Muscle layer of duodenum (tissue), 2 donors: Measurements from ENCODE around the gene SAMD4A.

Source experiments
- H3K27ac ChIP-seq: one replicate; pipeline ENCODE4 v1.7.0; 2013; ENCODE audit warnings: mild to moderate bottlenecking, low read length
- H3K27me3 ChIP-seq: one replicate; pipeline ENCODE4 v1.7.0; 2013; ENCODE audit warnings: low read depth, mild to moderate bottlenecking, control low read depth, low read length
- H3K36me3 ChIP-seq, 2 donors: one replicate each; pipeline ENCODE4 v1.7.0; 2013; ENCODE audit warnings: low read length in 2 of 2, control low read depth in 1 of 2, mild to moderate bottlenecking in 1 of 2; ENCODE audit not compliant: insufficient read depth in 2 of 2, control insufficient read depth in 1 of 2
- H3K4me1 ChIP-seq, 2 donors: one replicate each; pipeline ENCODE4 v1.7.0; 2013; ENCODE audit warnings: low read length in 2 of 2, mild to moderate bottlenecking in 2 of 2, control low read depth in 1 of 2, moderate library complexity in 1 of 2; ENCODE audit not compliant: insufficient read depth in 2 of 2, control insufficient read depth in 1 of 2
- H3K4me3 ChIP-seq, 2 donors: one replicate each; pipeline ENCODE4 v1.7.0; 2013; ENCODE audit warnings: low read length in 2 of 2, low read depth in 1 of 2, mild to moderate bottlenecking in 1 of 2
- H3K9me3 ChIP-seq, 2 donors: one replicate each; pipeline ENCODE4 v1.7.0; 2013; ENCODE audit warnings: low read length in 2 of 2, control low read depth in 1 of 2, mild to moderate bottlenecking in 1 of 2; ENCODE audit not compliant: control insufficient read depth in 1 of 2
- donor health status: healthy.

Gene SAMD4A

GRCh38 chr14:54830650-54831049 lies 263.7 kb downstream of the SAMD4A start:
- Histone ChIP-seq H3K4me3 (no peak overlapping the region), H3K27me3 (no peaks in the 10 kb centered on the region), H3K4me1 (no peaks in the 10 kb centered on the region), H3K27ac (no peak overlapping the region), H3K36me3 (no peaks in the 10 kb centered on the region), H3K9me3 (no peaks in the 10 kb centered on the region)

GRCh38 chr14:54834081-54834480 lies 267.2 kb downstream of the SAMD4A start:
- Histone ChIP-seq H3K4me1 (no peaks in the 10 kb centered on the region), H3K36me3 (no peaks in the 10 kb centered on the region), H3K4me3 (no peak overlapping the region), H3K27me3 (no peaks in the 10 kb centered on the region), H3K27ac (no peak overlapping the region), H3K9me3 (no peaks in the 10 kb centered on the region)

GRCh38 chr14:54834727-54835126 lies 267.8 kb downstream of the SAMD4A start:
- H3K4me1 ChIP-seq, result no peaks in the 10 kb centered on the region

GRCh38 chr14:54836231-54836630 lies 269.3 kb downstream of the SAMD4A start:
- Histone ChIP-seq H3K27ac (no peak overlapping the region), H3K36me3 (no peaks in the 10 kb centered on the region), H3K4me3 (no peak overlapping the region), H3K9me3 (no peaks in the 10 kb centered on the region), H3K27me3 (no peaks in the 10 kb centered on the region), H3K4me1 (no peaks in the 10 kb centered on the region)

More at GRCh38 chr14:54834727-54835126, 267.8 kb downstream of the SAMD4A start:
- no peak overlapping the region for H3K27ac ChIP-seq
- H3K9me3 ChIP-seq, result no peaks in the 10 kb centered on the region
- no peak overlapping the region for H3K4me3 ChIP-seq
- no peaks in the 10 kb centered on the region for H3K36me3 ChIP-seq
- H3K27me3 ChIP-seq, result no peaks in the 10 kb centered on the region

- H3K27me3 ChIP-seq, result no peaks in the 10 kb centered on the region
- H3K4me1 ChIP-seq, result no peaks in the 10 kb centered on the region
- H3K36me3 ChIP-seq, result no peaks in the 10 kb centered on the region
- no peak overlapping the region for H3K4me3 ChIP-seq
- H3K27ac ChIP-seq, result no peak overlapping the region
- no peaks in the 10 kb centered on the region for H3K9me3 ChIP-seq
These were observed 270.7 kb downstream of the SAMD4A start for GRCh38 chr14:54837508-54838149.

- H3K4me3 ChIP-seq, result no peak overlapping the region
- no peaks in the 10 kb centered on the region for H3K9me3 ChIP-seq
- no peak overlapping the region for H3K27ac ChIP-seq
- H3K36me3 ChIP-seq, result no peaks in the 10 kb centered on the region
- H3K27me3 ChIP-seq, result no peaks in the 10 kb centered on the region
- no peaks in the 10 kb centered on the region for H3K4me1 ChIP-seq
These were observed 272.1 kb downstream of the SAMD4A start for GRCh38 chr14:54838931-54839512.

- Histone ChIP-seq H3K4me1 (no peaks in the 10 kb centered on the region), H3K27me3 (no peaks in the 10 kb centered on the region), H3K36me3 (no peaks in the 10 kb centered on the region), H3K4me3 (no peak overlapping the region), H3K27ac (no peak overlapping the region), H3K9me3 (no peaks in the 10 kb centered on the region)
These were observed 272.8 kb downstream of the SAMD4A start for GRCh38 chr14:54839701-54840119.

- H3K27ac ChIP-seq, result no peak overlapping the region
- no peaks in the 10 kb centered on the region for H3K4me1 ChIP-seq
These were observed 273.4 kb downstream of the SAMD4A start for GRCh38 chr14:54840336-54840735.

GRCh38 chr14:54840798-54841197 lies 273.9 kb downstream of the SAMD4A start:
- no peaks in the 10 kb centered on the region for H3K4me1 ChIP-seq
- no peaks in the 10 kb centered on the region for H3K9me3 ChIP-seq
- H3K4me3 ChIP-seq, result no peak overlapping the region
- H3K27me3 ChIP-seq, result no peaks in the 10 kb centered on the region
- H3K27ac ChIP-seq, result no peak overlapping the region
- H3K36me3 ChIP-seq, result no peaks in the 10 kb centered on the region

More at GRCh38 chr14:54840336-54840735, 273.4 kb downstream of the SAMD4A start:
- H3K27me3 ChIP-seq, result no peaks in the 10 kb centered on the region
- no peaks in the 10 kb centered on the region for H3K9me3 ChIP-seq
- H3K4me3 ChIP-seq, result no peak overlapping the region
- no peaks in the 10 kb centered on the region for H3K36me3 ChIP-seq
